ENCODE data around the gene COL10A1.

GRCh38 chr6:116154887-116155286, 29.0 kb upstream of the COL10A1 start:
- TF ChIP-seq POLR2A (IDR thresholded peaks at IDR 0.05): no peak
- TF ChIP-seq, protein P1, sequence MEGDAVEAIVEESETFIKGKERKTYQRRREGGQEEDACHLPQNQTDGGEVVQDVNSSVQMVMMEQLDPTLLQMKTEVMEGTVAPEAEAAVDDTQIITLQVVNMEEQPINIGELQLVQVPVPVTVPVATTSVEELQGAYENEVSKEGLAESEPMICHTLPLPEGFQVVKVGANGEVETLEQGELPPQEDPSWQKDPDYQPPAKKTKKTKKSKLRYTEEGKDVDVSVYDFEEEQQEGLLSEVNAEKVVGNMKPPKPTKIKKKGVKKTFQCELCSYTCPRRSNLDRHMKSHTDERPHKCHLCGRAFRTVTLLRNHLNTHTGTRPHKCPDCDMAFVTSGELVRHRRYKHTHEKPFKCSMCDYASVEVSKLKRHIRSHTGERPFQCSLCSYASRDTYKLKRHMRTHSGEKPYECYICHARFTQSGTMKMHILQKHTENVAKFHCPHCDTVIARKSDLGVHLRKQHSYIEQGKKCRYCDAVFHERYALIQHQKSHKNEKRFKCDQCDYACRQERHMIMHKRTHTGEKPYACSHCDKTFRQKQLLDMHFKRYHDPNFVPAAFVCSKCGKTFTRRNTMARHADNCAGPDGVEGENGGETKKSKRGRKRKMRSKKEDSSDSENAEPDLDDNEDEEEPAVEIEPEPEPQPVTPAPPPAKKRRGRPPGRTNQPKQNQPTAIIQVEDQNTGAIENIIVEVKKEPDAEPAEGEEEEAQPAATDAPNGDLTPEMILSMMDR (IDR thresholded peaks at IDR 0.05): no peak
- TF ChIP-seq POLR2AphosphoS5 (IDR thresholded peaks at IDR 0.05): no peak
